Mammary microvascular endothelial cell (primary cell): ENCODE data around the gene NUP160. TPM values are rescaled to one million over a fixed set of nuclear protein-coding genes. Genes with fewer than 3 reads are reported as not detected.

ENCODE experiments used
- total RNA-seq: library from RNA; depleted of rRNA; stranded (reverse); fragments of >200 nt; gene quantifications from 2 replicates; pipeline ENCODE4 v1.2.3, GENCODE V29; 2015

The NUP160 gene, protein sequence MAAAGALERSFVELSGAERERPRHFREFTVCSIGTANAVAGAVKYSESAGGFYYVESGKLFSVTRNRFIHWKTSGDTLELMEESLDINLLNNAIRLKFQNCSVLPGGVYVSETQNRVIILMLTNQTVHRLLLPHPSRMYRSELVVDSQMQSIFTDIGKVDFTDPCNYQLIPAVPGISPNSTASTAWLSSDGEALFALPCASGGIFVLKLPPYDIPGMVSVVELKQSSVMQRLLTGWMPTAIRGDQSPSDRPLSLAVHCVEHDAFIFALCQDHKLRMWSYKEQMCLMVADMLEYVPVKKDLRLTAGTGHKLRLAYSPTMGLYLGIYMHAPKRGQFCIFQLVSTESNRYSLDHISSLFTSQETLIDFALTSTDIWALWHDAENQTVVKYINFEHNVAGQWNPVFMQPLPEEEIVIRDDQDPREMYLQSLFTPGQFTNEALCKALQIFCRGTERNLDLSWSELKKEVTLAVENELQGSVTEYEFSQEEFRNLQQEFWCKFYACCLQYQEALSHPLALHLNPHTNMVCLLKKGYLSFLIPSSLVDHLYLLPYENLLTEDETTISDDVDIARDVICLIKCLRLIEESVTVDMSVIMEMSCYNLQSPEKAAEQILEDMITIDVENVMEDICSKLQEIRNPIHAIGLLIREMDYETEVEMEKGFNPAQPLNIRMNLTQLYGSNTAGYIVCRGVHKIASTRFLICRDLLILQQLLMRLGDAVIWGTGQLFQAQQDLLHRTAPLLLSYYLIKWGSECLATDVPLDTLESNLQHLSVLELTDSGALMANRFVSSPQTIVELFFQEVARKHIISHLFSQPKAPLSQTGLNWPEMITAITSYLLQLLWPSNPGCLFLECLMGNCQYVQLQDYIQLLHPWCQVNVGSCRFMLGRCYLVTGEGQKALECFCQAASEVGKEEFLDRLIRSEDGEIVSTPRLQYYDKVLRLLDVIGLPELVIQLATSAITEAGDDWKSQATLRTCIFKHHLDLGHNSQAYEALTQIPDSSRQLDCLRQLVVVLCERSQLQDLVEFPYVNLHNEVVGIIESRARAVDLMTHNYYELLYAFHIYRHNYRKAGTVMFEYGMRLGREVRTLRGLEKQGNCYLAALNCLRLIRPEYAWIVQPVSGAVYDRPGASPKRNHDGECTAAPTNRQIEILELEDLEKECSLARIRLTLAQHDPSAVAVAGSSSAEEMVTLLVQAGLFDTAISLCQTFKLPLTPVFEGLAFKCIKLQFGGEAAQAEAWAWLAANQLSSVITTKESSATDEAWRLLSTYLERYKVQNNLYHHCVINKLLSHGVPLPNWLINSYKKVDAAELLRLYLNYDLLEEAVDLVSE (N-terminal part only)
- total RNA-seq: 15.1 and 15.9 TPM in 2 replicates

DNA sequence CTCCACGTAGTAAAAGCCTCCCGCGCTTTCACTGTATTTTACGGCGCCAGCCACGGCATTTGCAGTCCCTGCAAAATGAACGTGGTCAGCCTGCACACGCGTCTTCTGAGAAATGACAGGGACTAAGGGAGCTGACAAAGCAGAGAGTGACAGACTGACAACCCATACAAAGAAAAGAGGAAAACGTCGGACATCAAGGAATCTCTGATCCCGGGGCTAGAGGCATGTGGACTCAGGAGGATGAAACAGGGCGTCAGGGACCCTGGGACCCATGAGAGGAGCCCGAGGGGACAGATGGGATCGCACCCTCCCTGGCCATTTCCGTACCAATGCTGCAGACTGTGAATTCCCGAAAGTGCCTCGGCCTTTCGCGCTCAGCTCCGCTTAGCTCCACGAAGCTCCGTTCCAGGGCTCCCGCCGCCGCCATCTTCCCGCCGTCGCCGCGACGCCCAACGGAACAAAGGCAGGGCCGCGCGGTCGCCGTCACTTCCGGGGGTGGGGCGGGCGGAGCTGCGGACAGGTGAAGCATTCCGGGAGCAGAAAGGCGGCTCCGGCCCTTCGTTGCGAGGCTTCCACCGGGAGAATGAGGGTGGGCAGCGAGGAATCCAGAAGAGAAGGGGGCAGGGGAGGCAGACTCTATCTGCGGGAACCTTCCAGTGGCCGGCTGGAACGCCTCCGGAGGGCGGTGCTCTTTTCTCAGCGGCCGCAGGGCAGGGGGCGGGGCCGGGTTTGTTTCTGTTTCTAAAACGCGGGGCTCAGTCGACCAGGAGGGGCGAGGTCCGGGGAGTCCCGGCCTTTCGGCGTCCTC lies at the start of gene NUP160:
NUP160 (minus strand) TSS at position 459 of the 808 bp plus-strand sequence; CDS start at position 427, 32 bp downstream.

Other genes with a start within 250 kb of the NUP160 start
- gene MTCH2, start 205.8 kb downstream of the NUP160 start, total RNA-seq: 94.7 and 98.7 TPM in 2 replicates
- not detected in 2 replicates for gene AGBL2, start 133.0 kb downstream of the NUP160 start, total RNA-seq
- gene FNBP4, start 81.0 kb downstream of the NUP160 start, total RNA-seq: 41.7 and 42.1 TPM in 2 replicates
- 2.9 and 3.6 TPM in 2 replicates for gene PTPRJ, start 132.2 kb upstream of the NUP160 start, total RNA-seq